ENCODE results near the gene THRB.

DNA sequence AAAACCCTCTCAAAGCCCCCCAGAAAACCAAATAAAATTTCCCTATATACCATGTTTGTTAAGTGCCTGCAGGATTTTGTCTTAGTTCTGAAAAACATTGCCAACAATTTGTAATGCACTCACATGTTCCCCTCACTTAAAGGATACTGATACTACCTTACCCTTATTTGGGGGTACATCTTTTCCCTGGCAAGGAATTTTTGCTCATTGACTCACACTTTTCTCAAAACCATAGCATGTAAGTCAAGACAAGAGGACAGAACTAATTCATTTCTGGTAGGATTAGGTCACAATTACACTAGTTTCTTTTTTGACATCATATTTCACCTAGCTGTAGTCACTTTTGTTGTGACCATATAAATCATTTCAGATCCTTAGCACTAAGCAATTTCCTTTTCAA, 222.2 kb downstream of the THRB start:
- TF ChIP-seq FOXP1 (CRISPR knock-in tag; IDR thresholded peaks at IDR 0.05; ENCODE audit: borderline replicate concordance), result no peak
- TF ChIP-seq, protein P1, sequence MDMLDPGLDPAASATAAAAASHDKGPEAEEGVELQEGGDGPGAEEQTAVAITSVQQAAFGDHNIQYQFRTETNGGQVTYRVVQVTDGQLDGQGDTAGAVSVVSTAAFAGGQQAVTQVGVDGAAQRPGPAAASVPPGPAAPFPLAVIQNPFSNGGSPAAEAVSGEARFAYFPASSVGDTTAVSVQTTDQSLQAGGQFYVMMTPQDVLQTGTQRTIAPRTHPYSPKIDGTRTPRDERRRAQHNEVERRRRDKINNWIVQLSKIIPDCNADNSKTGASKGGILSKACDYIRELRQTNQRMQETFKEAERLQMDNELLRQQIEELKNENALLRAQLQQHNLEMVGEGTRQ (CRISPR knock-in tag; IDR thresholded peaks at IDR 0.05), result no peak
- TF ChIP-seq PRRX2 (CRISPR knock-in tag; IDR thresholded peaks at IDR 0.05), result no peak
- TF ChIP-seq, protein P2, sequence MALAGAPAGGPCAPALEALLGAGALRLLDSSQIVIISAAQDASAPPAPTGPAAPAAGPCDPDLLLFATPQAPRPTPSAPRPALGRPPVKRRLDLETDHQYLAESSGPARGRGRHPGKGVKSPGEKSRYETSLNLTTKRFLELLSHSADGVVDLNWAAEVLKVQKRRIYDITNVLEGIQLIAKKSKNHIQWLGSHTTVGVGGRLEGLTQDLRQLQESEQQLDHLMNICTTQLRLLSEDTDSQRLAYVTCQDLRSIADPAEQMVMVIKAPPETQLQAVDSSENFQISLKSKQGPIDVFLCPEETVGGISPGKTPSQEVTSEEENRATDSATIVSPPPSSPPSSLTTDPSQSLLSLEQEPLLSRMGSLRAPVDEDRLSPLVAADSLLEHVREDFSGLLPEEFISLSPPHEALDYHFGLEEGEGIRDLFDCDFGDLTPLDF (CRISPR knock-in tag; IDR thresholded peaks at IDR 0.05), result no peak
- no peak for TF ChIP-seq ELF4 (CRISPR knock-in tag; IDR thresholded peaks at IDR 0.05; ENCODE audit: low read depth)
- no peak for TF ChIP-seq NFYB (CRISPR knock-in tag; conservative IDR thresholded peaks at IDR 0.05; ENCODE audit: low read depth)
- TF ChIP-seq, protein P3, sequence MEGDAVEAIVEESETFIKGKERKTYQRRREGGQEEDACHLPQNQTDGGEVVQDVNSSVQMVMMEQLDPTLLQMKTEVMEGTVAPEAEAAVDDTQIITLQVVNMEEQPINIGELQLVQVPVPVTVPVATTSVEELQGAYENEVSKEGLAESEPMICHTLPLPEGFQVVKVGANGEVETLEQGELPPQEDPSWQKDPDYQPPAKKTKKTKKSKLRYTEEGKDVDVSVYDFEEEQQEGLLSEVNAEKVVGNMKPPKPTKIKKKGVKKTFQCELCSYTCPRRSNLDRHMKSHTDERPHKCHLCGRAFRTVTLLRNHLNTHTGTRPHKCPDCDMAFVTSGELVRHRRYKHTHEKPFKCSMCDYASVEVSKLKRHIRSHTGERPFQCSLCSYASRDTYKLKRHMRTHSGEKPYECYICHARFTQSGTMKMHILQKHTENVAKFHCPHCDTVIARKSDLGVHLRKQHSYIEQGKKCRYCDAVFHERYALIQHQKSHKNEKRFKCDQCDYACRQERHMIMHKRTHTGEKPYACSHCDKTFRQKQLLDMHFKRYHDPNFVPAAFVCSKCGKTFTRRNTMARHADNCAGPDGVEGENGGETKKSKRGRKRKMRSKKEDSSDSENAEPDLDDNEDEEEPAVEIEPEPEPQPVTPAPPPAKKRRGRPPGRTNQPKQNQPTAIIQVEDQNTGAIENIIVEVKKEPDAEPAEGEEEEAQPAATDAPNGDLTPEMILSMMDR (IDR thresholded peaks at IDR 0.05), result no peak
- no peak for TF ChIP-seq TP53 (CRISPR knock-in tag; IDR thresholded peaks at IDR 0.05)
- no peak for TF ChIP-seq ESRRA (CRISPR knock-in tag; IDR thresholded peaks at IDR 0.05; ENCODE audit: borderline replicate concordance)
- no peak for TF ChIP-seq ATF3 (CRISPR knock-in tag; conservative IDR thresholded peaks at IDR 0.05)
- TF ChIP-seq ZNF121 (CRISPR knock-in tag; IDR thresholded peaks at IDR 0.05), result no peak
